SK-N-SH treated with all-trans-retinoic acid at 6 μM for 48 hours (cell line): ENCODE data around the gene HIBCH.

ENCODE experiments used
- BACH2 ChIP-seq: fragments of 250-450 bp; sonication (Bioruptor Pico); IDR thresholded peaks from 2 replicates; pipeline ENCODE4 v1.9.0; 2021; ENCODE audit warnings: mild to moderate bottlenecking, borderline replicate concordance
- CSDC2 ChIP-seq: fragments of 250-450 bp; sonication (Bioruptor Pico); IDR thresholded peaks from 2 replicates; pipeline ENCODE4 v1.5.0; 2020; ENCODE audit warnings: mild to moderate bottlenecking, moderate library complexity
- OSR1 ChIP-seq: fragments of 250-450 bp; sonication (Bioruptor Pico); IDR thresholded peaks from 2 replicates; pipeline ENCODE4 v1.8.0; 2022; ENCODE audit warnings: moderate library complexity, mild to moderate bottlenecking, inconsistent platforms
- ZFP30 ChIP-seq: fragments of 450-650 bp; formaldehyde crosslinking; IDR thresholded peaks from 2 replicates; pipeline ENCODE4 v1.5.0; 2022; ENCODE audit warnings: mild to moderate bottlenecking, moderate library complexity
- TF ChIP-seq, protein P1 (sequence below): fragments of 250-450 bp; sonication (Bioruptor Pico); IDR thresholded peaks from 2 replicates; pipeline ENCODE4 v1.5.1; 2021; ENCODE audit warnings: mild to moderate bottlenecking, moderate library complexity
- TF ChIP-seq, protein P2 (sequence below): fragments of 250-450 bp; sonication (Bioruptor Pico); IDR thresholded peaks from 2 replicates; pipeline ENCODE4 v1.8.0; 2020; ENCODE audit warnings: mild to moderate bottlenecking, moderate library complexity, borderline replicate concordance
- TF ChIP-seq, protein P3 (sequence below): fragments of 250-450 bp; sonication (Bioruptor Pico); IDR thresholded peaks from 2 replicates; pipeline ENCODE4 v1.5.1; 2020; ENCODE audit warnings: low read depth, mild to moderate bottlenecking, moderate library complexity
- TF ChIP-seq, protein P4 (sequence below): fragments of 250-450 bp; sonication (Bioruptor Pico); IDR thresholded peaks from 2 replicates; pipeline ENCODE4 v1.5.0; 2020; ENCODE audit warnings: mild to moderate bottlenecking, moderate library complexity

DNA sequence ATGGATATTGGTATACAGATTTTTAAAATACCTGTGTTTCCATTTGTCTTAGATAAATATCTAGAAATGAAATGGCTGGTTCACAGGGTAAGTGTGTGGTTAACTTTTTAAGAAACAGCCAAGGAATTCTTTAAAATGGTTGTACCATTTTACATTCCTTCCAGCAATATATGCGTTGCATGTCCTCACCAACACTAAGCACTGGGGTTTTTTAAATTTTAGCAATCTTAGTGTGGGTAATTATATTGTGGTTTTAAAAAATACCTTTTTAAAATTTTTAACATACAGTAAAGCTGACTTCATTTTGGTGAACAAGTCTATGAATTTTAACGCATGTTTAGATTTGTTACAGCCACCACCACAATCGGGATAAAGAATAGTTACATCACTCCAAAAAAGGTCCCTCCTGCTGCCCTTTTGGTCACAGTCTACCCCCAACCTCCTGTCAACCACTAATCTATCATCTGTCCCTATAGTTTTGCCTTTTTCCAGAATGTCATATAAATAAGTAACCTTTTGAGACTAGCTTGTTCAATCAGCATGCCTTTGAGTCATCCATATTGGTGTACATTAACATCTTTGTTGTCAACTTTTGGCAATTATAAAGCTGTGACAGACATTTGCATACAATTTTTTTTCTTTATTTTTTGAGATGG lies 129.0 kb downstream of the HIBCH start:
- TF ChIP-seq, protein P1, sequence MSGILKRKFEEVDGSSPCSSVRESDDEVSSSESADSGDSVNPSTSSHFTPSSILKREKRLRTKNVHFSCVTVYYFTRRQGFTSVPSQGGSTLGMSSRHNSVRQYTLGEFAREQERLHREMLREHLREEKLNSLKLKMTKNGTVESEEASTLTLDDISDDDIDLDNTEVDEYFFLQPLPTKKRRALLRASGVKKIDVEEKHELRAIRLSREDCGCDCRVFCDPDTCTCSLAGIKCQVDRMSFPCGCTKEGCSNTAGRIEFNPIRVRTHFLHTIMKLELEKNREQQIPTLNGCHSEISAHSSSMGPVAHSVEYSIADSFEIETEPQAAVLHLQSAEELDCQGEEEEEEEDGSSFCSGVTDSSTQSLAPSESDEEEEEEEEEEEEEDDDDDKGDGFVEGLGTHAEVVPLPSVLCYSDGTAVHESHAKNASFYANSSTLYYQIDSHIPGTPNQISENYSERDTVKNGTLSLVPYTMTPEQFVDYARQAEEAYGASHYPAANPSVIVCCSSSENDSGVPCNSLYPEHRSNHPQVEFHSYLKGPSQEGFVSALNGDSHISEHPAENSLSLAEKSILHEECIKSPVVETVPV = no peak
- TF ChIP-seq, protein P2, sequence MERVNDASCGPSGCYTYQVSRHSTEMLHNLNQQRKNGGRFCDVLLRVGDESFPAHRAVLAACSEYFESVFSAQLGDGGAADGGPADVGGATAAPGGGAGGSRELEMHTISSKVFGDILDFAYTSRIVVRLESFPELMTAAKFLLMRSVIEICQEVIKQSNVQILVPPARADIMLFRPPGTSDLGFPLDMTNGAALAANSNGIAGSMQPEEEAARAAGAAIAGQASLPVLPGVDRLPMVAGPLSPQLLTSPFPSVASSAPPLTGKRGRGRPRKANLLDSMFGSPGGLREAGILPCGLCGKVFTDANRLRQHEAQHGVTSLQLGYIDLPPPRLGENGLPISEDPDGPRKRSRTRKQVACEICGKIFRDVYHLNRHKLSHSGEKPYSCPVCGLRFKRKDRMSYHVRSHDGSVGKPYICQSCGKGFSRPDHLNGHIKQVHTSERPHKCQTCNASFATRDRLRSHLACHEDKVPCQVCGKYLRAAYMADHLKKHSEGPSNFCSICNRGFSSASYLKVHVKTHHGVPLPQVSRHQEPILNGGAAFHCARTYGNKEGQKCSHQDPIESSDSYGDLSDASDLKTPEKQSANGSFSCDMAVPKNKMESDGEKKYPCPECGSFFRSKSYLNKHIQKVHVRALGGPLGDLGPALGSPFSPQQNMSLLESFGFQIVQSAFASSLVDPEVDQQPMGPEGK (CRISPR knock-in tag) = no peak
- no peak for TF ChIP-seq CSDC2 (CRISPR knock-in tag)
- no peak for TF ChIP-seq ZFP30 (CRISPR knock-in tag)
- TF ChIP-seq BACH2 = no peak
- TF ChIP-seq, protein P3, sequence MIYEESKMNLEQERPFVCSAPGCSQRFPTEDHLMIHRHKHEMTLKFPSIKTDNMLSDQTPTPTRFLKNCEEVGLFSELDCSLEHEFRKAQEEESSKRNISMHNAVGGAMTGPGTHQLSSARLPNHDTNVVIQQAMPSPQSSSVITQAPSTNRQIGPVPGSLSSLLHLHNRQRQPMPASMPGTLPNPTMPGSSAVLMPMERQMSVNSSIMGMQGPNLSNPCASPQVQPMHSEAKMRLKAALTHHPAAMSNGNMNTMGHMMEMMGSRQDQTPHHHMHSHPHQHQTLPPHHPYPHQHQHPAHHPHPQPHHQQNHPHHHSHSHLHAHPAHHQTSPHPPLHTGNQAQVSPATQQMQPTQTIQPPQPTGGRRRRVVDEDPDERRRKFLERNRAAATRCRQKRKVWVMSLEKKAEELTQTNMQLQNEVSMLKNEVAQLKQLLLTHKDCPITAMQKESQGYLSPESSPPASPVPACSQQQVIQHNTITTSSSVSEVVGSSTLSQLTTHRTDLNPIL (CRISPR knock-in tag) = no peak
- TF ChIP-seq OSR1 = no peak
- TF ChIP-seq, protein P4, sequence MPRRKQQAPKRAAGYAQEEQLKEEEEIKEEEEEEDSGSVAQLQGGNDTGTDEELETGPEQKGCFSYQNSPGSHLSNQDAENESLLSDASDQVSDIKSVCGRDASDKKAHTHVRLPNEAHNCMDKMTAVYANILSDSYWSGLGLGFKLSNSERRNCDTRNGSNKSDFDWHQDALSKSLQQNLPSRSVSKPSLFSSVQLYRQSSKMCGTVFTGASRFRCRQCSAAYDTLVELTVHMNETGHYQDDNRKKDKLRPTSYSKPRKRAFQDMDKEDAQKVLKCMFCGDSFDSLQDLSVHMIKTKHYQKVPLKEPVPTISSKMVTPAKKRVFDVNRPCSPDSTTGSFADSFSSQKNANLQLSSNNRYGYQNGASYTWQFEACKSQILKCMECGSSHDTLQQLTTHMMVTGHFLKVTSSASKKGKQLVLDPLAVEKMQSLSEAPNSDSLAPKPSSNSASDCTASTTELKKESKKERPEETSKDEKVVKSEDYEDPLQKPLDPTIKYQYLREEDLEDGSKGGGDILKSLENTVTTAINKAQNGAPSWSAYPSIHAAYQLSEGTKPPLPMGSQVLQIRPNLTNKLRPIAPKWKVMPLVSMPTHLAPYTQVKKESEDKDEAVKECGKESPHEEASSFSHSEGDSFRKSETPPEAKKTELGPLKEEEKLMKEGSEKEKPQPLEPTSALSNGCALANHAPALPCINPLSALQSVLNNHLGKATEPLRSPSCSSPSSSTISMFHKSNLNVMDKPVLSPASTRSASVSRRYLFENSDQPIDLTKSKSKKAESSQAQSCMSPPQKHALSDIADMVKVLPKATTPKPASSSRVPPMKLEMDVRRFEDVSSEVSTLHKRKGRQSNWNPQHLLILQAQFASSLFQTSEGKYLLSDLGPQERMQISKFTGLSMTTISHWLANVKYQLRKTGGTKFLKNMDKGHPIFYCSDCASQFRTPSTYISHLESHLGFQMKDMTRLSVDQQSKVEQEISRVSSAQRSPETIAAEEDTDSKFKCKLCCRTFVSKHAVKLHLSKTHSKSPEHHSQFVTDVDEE = no peak
